Adrenal gland (tissue), 5 donors: Measurements from ENCODE around the gene CBX4.

ENCODE experiments used
- POLR2A ChIP-seq, 2 donors: fragments of 450-650 bp; IDR thresholded peaks; one replicate each; pipeline ENCODE4 v1.6.1; 2017; ENCODE audit warnings: antibody characterized with exemption in 2 of 2, mild to moderate bottlenecking in 2 of 2, moderate library complexity in 1 of 2
- TF ChIP-seq, protein P1 (sequence below), 6 experiments: fragments of 450-650 bp in 4 of 6; fragments of 200-600 bp in 2 of 6; sonication (generic) in 1 of 6; IDR thresholded peaks; 1 replicate in 5 of 6; 2 replicates in 1 of 6; pipeline versions ENCODE4 v1.5.1 to v1.8.0; 2016 to 2021; ENCODE audit warnings: antibody characterized with exemption in 6 of 6, mild to moderate bottlenecking in 2 of 6, moderate library complexity in 1 of 6
- donor health status: DM: no; HTN: no; CAD: no.

DNA sequence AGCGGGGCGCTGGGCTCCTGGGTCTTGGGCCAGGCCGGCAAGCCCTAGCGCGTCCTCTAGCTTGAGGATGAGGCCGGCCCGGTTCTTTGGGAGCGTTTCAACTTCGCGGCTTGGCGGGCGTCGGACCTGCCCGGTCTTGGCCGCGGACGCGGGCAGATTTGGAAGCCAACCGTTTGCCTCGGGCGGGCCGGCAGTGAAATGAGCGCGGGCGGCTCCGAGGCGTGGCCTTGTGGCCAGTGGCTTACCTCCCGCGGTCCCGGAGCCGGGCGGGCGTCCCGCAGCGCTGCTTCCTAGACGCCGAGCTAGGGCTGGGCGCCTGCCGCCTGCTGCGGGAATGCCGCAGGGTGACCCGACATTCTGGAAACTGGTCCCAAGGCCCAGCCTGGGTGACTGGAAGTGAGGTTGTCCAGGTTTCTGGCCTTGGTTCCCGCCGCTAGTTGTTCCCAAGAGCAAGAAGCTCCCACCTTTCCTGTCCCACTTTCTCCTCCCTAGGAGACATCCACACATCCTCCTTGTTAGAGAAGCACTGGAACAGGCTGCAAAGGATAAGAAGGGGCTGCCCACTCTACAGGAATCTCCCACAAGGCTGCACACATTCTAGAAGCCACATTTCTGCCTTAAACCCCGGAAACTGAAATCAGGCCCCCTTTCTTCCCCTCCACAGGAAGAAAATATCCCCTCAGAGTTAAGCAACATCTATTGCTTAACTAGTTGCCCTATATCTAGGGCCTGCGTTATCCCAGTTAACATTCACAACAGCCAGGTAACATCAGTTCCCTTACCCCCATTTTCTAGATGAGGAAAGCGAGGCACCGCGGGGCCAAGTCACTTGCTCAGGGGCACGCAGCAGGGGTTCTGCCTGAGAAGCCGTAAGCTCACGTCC is 37.8 kb downstream of the CBX4 start:
- TF ChIP-seq, protein P1, sequence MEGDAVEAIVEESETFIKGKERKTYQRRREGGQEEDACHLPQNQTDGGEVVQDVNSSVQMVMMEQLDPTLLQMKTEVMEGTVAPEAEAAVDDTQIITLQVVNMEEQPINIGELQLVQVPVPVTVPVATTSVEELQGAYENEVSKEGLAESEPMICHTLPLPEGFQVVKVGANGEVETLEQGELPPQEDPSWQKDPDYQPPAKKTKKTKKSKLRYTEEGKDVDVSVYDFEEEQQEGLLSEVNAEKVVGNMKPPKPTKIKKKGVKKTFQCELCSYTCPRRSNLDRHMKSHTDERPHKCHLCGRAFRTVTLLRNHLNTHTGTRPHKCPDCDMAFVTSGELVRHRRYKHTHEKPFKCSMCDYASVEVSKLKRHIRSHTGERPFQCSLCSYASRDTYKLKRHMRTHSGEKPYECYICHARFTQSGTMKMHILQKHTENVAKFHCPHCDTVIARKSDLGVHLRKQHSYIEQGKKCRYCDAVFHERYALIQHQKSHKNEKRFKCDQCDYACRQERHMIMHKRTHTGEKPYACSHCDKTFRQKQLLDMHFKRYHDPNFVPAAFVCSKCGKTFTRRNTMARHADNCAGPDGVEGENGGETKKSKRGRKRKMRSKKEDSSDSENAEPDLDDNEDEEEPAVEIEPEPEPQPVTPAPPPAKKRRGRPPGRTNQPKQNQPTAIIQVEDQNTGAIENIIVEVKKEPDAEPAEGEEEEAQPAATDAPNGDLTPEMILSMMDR (IDR thresholded peaks at IDR 0.05), result no peak
- no peak for TF ChIP-seq POLR2A (IDR thresholded peaks at IDR 0.05)
